Kasumi-1 (cell line): ENCODE measurements around the gene CECR2.

Experiments
- DNase-seq, 2 experiments: peaks; one replicate each; lab custom pipeline; 2025; lab: John Stamatoyannopoulos, UW

The CECR2 gene

GRCh38 chr22:17569971-17570511 lies 200.8 kb downstream of the CECR2 start:
- DNase-seq, result no peak

DNA sequence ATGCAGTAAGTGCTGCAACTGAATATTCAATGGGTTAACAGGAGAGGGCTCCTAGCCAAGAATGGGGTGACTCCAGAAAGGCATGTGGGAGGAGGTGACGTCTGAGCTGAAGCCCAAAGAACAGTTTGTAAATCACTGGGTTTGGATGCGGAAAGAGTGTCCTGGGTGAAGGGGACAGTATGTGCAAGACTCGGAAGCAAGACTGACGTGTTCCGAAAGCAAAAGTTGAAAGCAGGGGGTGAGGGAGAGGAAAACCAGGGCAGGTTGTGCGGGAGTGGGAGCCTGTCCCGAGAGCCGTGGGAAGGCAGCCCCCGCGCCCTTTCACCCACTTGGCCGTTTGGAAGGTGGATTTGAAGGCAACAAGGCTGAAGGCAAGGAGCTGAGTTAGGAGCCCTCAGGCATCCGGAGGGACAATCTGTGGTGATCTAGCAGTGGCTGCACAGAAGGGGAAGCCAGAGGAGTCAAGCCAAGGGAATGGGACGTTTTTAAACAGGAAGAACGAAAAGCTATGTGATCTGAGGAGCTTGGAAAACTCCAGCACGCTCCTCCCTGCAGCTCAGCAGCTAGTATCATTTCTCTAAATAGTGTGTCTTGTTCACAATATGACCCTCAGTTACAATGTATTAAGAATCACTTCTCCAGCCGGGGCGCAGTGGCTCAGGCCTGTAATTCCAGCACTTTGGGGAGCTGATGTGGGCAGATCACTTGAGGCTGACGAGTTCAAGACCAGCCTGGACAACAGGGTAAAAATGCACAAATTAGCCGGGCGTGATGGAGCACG lies 201.8 kb downstream of the CECR2 start:
- no peak for DNase-seq

- no peak for DNase-seq
Measured at GRCh38 chr22:17575151-17575550, 205.9 kb downstream of the CECR2 start.

- DNase-seq, result no peak
Measured at GRCh38 chr22:17575681-17576080, 206.4 kb downstream of the CECR2 start.

DNA sequence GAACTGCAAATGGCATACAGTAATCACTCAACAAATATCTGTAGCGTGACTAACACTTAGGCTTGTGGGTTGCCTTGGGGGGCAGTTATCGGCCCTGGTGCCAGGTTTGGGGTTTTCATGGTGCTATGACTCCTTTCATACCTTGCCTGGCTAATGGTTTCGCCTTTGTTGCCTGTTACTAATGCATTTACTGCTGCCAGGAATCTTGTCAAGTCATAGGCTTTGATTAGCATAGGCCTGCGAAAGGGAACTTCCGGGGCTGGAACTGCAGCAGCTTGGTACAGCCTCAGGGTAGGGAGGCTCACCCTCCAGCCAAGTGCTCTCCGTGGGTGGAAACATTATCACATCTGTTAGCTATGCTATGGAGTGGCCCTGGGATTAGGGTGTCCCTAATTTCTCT lies 207.2 kb downstream of the CECR2 start:
- DNase-seq, result no peak

DNA sequence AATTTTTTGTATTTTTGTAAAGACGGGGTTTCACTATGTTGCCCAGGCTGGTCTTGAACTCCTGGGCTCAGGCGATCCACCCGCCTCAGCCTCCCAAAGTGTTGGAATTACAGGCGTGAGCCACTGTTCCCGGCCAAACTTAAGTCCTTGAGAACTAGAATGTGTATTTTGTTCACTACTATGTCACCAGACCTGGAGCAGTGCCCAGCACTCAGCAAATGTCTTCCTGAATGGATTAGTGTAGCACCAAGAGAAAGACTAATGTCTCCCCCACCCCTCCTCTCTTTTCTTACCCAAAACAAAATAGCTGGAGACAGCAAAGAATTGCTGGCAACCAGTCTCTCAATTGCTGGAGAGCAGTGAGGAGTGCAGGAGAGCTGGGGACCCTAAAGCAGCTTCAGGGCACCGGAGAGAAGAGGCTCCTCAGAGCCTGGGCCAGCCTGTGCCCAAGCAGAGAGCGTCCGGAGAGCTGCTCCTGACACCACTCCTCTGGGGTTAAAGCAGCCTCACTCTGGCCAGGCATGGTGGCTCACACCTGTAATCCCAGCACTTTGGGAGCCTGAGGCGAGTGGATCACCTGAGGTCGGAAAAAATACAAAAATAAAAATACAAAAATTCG lies 209.0 kb downstream of the CECR2 start:
- no peak for DNase-seq

GRCh38 chr22:17579535-17579981 lies 210.3 kb downstream of the CECR2 start:
- DNase-seq, result no peak

GRCh38 chr22:17580441-17581031 lies 211.3 kb downstream of the CECR2 start:
- no peak for DNase-seq

- no peak for DNase-seq
Measured at GRCh38 chr22:17581056-17581455, 211.8 kb downstream of the CECR2 start.

DNA sequence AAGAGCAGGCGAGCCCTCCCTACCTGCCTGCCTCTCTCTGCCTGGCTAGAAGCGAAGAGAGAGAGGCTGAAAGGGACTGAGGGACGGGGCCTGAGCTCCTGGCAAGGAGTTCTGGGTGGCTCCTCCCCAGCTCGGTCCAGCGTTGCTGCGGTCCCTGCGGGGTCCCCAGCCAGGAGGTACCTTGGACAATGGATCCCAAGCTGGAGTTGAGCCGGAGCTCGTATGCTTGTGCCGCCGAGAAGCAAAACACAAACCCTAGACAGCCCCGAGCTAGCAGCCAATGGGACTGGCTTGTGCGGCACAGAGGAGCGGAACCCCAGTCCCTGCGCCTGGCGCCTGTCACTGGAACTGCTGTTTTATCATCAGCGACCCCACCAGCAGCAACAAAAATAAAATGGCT lies 212.4 kb downstream of the CECR2 start:
- DNase-seq, result no peak

DNA sequence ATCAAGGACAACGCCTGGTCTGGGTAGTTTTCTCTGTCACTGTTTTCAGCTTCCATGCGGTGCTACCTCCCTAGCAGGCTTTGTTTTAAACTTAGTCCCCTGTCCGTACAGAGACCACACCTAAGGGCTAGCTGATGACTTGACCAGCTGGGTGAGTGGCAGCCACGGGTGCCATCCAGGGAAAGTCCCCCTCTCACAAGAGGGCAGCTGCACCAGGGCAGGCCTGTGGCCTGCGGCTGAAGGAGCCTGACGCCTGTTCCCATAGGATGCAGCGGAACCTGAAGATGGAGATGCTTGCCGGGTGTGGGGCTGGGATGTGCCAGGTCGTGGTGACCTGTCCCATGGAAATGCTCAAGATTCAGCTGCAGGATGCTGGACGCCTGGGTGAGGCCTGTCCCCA lies 213.9 kb downstream of the CECR2 start:
- no peak for DNase-seq

DNA sequence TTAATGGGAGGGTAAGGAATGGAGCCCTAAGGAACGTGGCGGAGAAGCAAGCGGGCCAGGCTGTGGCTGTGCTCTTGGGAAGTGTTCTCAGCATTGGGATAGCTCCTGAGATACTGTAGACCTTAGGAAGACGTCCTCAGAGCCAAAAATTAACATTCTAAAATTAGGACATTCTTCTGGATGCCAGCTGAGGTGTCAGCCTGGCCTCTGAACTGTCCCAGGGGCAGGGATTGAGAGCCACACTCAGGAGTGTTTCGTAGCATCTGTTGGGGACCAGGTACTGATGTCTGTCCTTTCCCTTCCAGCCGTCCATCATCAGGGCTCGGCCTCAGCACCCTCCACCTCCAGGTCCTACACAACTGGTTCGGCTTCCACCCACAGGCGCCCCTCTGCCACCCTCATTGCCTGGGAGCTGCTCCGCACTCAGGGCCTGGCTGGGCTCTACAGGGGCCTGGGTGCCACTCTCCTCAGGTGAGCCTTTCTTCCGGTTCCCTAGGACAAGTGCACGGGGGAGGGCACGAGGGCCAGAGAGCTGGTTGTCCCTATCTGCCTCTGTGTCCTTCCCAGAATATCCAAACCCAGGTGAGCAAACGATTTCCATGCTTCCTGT lies 217.7 kb downstream of the CECR2 start:
- DNase-seq, result no peak

GRCh38 chr22:17587629-17588028 lies 218.4 kb downstream of the CECR2 start:
- DNase-seq, result no peak

DNA sequence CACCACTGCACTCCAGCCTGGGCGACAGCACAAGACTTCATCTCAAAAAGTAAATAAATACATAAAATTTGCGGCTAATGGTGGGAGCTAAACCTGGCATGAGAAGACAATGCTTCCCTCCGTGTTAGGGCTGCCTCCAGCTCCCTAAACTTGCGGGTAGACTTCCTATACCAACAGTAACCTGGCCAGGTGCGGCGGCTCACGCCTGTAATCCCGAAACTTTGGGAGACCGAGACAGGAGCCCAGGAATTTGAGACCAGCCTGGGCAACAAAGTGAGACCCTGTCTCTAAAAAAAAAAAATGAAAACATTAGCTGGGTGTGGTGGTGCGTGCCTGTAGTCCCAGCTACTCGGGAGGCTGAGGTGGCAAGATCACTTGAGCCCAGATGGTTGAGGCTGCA lies 219.3 kb downstream of the CECR2 start:
- no peak for DNase-seq

DNA sequence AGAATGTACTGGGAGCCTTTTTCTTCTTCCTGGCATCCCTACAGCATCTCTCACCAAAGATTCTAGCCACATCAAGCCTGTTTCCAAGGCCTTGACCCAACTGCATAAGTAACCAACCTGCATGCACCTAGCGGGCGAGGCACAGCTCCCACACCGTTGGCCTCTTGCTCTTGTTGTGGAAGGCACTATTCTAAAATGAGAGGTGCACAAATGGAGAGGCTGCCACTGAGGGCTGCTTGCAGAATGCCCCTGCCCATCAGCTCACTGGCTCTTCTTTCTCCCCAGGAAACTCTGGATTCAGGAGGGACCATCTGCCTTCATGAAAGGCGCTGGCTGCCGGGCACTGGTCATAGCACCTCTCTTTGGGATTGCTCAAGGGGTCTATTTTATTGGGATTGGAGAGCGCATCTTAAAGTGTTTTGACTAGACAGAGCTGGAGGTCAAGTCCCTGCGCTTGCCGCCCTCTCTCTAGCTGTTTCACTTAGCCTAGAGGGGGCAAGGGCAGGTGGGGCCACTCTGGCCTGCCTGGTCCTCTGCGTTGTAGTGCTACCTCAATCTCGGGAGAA lies 220.6 kb downstream of the CECR2 start:
- no peak for DNase-seq

DNA sequence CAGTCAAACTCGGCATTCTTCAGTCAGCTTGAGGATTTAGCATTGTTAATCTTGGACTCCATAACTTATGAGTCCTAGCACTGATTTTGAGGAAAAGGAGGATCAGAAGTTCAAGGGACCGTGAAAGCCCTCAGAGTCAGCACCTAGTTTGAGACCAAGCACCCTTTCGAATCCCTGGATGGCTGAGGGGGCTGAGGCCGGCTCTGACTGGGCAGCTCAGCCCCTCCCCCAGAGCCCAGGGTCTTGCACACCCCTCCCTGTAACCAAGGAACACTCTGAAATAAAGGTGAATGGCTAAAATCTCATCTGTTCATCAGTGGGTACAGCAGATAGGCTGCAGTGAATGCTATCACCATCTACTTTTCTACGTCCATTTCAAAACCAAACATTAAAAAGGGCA lies 221.3 kb downstream of the CECR2 start:
- no peak for DNase-seq

GRCh38 chr22:17592201-17592600 lies 222.9 kb downstream of the CECR2 start:
- no peak for DNase-seq

DNA sequence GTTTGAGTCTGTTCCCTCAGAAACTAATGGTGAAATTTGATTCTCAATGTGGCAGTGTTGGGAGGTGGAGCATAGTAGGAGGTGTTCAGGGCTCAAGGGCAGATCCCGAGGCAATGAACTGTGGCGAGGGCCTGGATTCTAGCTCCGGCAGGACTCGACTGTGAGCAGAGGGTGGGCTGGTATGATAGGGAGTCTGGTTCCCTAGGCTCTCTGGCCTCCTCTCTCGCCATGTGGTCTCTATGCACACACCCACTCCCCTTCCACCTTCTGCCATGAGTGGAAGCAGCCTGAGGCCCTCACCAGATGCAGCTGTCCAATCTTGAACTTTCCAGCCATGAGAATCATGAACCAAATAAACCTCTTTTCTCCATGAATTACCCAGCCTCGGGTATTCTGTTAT lies 227.0 kb downstream of the CECR2 start:
- no peak for DNase-seq

DNA sequence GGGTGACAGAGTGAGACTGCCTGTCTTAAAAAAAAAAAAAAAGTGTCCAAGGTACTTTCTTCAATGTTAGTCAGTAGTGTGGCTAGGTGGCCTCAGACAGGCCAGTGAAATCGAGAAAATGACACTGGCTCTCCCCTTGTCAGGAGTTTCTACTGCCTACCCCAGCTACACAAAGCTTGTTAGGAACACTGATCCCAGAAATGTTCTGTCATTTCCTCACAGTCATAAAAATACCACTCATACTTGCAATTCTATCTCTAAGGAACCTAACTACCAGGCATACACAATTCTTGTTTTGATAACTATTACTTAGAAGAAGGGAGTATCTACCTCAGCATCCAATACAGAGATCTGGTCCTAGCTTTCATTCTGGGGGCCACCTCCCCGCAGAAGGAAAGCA lies 228.0 kb downstream of the CECR2 start:
- DNase-seq, result no peak

GRCh38 chr22:17598318-17598717 lies 229.1 kb downstream of the CECR2 start:
- DNase-seq, result no peak

GRCh38 chr22:17601031-17601430 lies 231.8 kb downstream of the CECR2 start:
- DNase-seq, result no peak

GRCh38 chr22:17603668-17604067 lies 234.4 kb downstream of the CECR2 start:
- DNase-seq, result no peak
